DMS 273 treated with DMSO at 0.1 percent for 48 hours (cell line): ENCODE measurements around the gene SV2B.
"Not testable (repeated sequence)": the region's sequence is repeated elsewhere in the genome, so short reads cannot be mapped to it uniquely, and the experiment has no call there.

Experiments
- DNase-seq: peaks from one replicate; lab custom pipeline; 2025; lab: John Stamatoyannopoulos, UW

SV2B gene

GRCh38 chr15:91318516-91318915 lies 218.5 kb downstream of the SV2B start:
- DNase-seq, result no peak

- no peak for DNase-seq
Measured at GRCh38 chr15:91318931-91319330, 218.9 kb downstream of the SV2B start.

GRCh38 chr15:91319371-91320059 lies 219.5 kb downstream of the SV2B start:
- DNase-seq, result no peak

- no peak for DNase-seq
Measured at GRCh38 chr15:91320101-91320500, 220.0 kb downstream of the SV2B start.

- no peak for DNase-seq
Measured at GRCh38 chr15:91329914-91330313, 229.9 kb downstream of the SV2B start.

- no peak for DNase-seq
Measured at GRCh38 chr15:91331581-91331980, 231.5 kb downstream of the SV2B start.

GRCh38 chr15:91335702-91336101 lies 235.6 kb downstream of the SV2B start:
- no peak for DNase-seq

- no peak for DNase-seq
Measured at GRCh38 chr15:91336687-91337086, 236.6 kb downstream of the SV2B start.

GRCh38 chr15:91338766-91339165 lies 238.7 kb downstream of the SV2B start:
- no peak for DNase-seq

- no peak for DNase-seq
Measured at GRCh38 chr15:91342097-91342496, 242.0 kb downstream of the SV2B start.

GRCh38 chr15:91344912-91345311 lies 244.9 kb downstream of the SV2B start:
- DNase-seq, result not testable (repeated sequence)

GRCh38 chr15:91345736-91346135 lies 245.7 kb downstream of the SV2B start:
- DNase-seq, result no peak

- no peak for DNase-seq
Measured at GRCh38 chr15:91346259-91346658, 246.2 kb downstream of the SV2B start.

- DNase-seq, result no peak
Measured at GRCh38 chr15:91348752-91349500, 248.9 kb downstream of the SV2B start.
